OCI-LY3 (cell line): Measurements from ENCODE around the gene EMC9.

Experiments
- H2AFZ ChIP-seq: fragments of 200-600, 300-600 bp; shearing (Covaris generic); 2 replicates; pipeline ENCODE4 v1.6.0; 2014; ENCODE audit warnings: antibody characterized with exemption, low read depth, low read length
- H3K27ac ChIP-seq: fragments of 200-600, 300-600 bp; sonication (generic); 2 replicates; pipeline ENCODE4 v1.5.1; 2014; ENCODE audit warnings: mild to moderate bottlenecking, low read length, moderate library complexity, mixed read lengths
- H3K27me3 ChIP-seq: fragments of 200-600, 300-600 bp; sonication (generic); 2 replicates; pipeline ENCODE4 v1.6.1; 2014; ENCODE audit warnings: low read depth, low read length, mixed read lengths
- H3K36me3 ChIP-seq: fragments of 200-600, 300-600 bp; sonication (generic); replicated peaks from 2 replicates; pipeline ENCODE3; 2014; ENCODE audit warnings: low read depth, low read length, mixed read lengths
- H3K4me1 ChIP-seq: fragments of 300-600, 200-600 bp; sonication (generic); 2 replicates; pipeline ENCODE4 v1.6.1; 2014; ENCODE audit warnings: low read length, mixed read lengths
- H3K4me2 ChIP-seq: fragments of 200-600, 300-600 bp; sonication (generic); 2 replicates; pipeline ENCODE4 v1.6.1; 2014; ENCODE audit warnings: low read length, mixed read lengths
- H3K4me3 ChIP-seq: fragments of 300-600, 200-600 bp; sonication (generic); 2 replicates; pipeline ENCODE4 v1.5.1; 2014; ENCODE audit warnings: antibody characterized with exemption, mild to moderate bottlenecking, low read length, moderate library complexity
- H3K79me2 ChIP-seq: fragments of 300-600, 200-600 bp; shearing (Covaris generic); 2 replicates; pipeline ENCODE4 v1.6.1; 2014; ENCODE audit warnings: mild to moderate bottlenecking, low read length, mixed read lengths
- H3K9ac ChIP-seq: fragments of 300-600, 200-600 bp; shearing (Covaris generic); 2 replicates; pipeline ENCODE4 v1.6.0; 2014; ENCODE audit warnings: mild to moderate bottlenecking, low read length, moderate library complexity
- H3K9me3 ChIP-seq: fragments of 200-600, 300-600 bp; shearing (Covaris generic); 2 replicates; pipeline ENCODE4 v1.6.1; 2014; ENCODE audit warnings: low read length, mixed read lengths; ENCODE audit not compliant: insufficient read depth
- H4K20me1 ChIP-seq: fragments of 200-600, 300-600 bp; sonication (generic); 2 replicates; pipeline ENCODE4 v1.6.1; 2016; ENCODE audit warnings: low read length, mixed read lengths; ENCODE audit not compliant: insufficient read depth
- EZH2phosphoT487 ChIP-seq: fragments of 200-600 bp; shearing (Covaris generic); IDR thresholded peaks from 2 replicates; pipeline ENCODE4 v1.6.1; 2018; ENCODE audit warnings: antibody characterized with exemption, mixed run types, low read depth
- TF ChIP-seq, protein P1 (sequence below): fragments of 200-600, 300-600 bp; sonication (generic); IDR thresholded peaks from 2 replicates; pipeline ENCODE4 v1.5.1; 2014; ENCODE audit warnings: antibody characterized with exemption, low read length, low read depth

The EMC9 gene

DNA sequence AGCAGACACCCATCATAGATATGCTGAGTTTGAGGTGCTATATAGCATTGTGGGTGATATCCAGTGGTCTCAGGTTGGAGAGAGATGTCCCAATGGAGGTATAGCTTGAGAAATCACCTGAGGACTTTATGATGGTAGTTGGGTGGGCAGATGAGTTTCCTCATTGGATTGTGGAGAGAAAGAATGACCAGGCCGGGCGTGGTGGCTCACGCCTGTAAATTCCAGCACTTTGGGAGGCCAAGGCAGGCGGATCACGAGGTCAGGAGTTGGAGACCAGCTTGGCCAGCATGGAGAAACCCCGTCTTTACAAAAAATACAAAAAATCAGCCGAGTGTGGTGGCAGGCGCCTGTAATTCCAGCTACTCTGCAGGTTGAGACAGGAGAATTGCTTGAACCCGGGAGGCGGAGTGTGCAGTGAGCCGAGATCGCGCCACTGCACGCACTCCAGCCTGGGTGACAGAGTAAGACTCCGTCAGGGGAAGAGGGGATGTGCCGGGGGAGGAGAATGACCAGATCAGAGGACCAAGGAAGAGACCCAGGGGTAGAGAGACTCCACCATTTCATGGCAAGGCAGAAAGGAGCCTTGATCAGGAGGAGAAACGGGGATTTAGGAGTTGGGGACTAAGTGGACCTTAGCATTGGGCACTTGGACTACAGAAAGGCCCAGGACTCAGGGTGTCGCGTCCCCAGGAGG is 48.0 kb downstream of the EMC9 start:
- Histone ChIP-seq H3K9ac (peak overlapping the region; percentile 100), H4K20me1 (no peaks in the 10 kb centered on the region), H2AFZ (no peak overlapping the region), H3K27ac (peak overlapping the region; percentile 40), H3K4me1 (peaks cover 22% of the 10 kb centered on the region), H3K27me3 (no peaks in the 10 kb centered on the region), H3K9me3 (no peaks in the 10 kb centered on the region), H3K79me2 (peaks cover 17% of the 10 kb centered on the region), H3K4me2 (peak overlapping the region; percentile 97), H3K36me3 (peaks cover 13% of the 10 kb centered on the region), H3K4me3 (peak overlapping the region; percentile 93)
- TF ChIP-seq, protein P1, sequence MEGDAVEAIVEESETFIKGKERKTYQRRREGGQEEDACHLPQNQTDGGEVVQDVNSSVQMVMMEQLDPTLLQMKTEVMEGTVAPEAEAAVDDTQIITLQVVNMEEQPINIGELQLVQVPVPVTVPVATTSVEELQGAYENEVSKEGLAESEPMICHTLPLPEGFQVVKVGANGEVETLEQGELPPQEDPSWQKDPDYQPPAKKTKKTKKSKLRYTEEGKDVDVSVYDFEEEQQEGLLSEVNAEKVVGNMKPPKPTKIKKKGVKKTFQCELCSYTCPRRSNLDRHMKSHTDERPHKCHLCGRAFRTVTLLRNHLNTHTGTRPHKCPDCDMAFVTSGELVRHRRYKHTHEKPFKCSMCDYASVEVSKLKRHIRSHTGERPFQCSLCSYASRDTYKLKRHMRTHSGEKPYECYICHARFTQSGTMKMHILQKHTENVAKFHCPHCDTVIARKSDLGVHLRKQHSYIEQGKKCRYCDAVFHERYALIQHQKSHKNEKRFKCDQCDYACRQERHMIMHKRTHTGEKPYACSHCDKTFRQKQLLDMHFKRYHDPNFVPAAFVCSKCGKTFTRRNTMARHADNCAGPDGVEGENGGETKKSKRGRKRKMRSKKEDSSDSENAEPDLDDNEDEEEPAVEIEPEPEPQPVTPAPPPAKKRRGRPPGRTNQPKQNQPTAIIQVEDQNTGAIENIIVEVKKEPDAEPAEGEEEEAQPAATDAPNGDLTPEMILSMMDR = no peak
- TF ChIP-seq EZH2phosphoT487 = no peak

DNA sequence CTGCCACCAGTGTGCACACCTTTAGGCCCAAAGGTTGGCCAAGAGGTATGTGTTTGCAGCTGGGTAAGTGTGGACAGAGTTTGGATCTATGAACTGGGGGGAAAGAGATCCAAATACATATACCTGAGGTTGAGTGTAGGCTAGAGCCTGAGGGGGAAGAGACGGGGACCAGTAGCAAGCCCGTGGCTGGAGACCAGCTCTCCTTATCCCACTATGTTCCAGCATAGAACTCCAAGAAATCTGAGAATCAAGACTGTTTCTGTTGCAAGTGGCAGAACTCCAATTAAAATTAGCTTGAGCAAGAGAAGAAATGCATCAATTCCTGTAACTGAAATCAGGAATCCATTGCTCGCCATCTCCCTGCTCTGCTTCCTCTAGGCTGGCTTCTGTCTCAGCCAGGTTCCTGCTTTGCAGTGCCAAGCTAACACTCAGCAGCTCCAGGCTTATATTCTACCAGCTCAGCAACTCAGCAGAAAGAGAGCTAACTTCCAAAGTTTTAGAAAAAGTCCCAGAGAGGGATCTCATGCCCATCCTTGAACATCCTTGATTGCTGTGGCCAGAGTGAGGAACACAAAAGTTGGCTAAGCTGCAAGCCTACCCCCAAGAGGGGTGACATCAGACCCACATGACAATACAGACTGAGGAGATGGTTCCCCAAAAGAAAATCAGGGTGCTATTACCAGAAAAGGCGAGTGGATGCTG is 48.7 kb downstream of the EMC9 start:
- Histone ChIP-seq H3K4me1 (peaks cover 22% of the 10 kb centered on the region), H3K9me3 (no peaks in the 10 kb centered on the region), H3K4me2 (no peak overlapping the region), H3K4me3 (no peak overlapping the region), H2AFZ (no peak overlapping the region), H3K9ac (no peak overlapping the region), H3K79me2 (peaks cover 17% of the 10 kb centered on the region), H3K27me3 (no peaks in the 10 kb centered on the region), H3K36me3 (peaks cover 7% of the 10 kb centered on the region), H4K20me1 (no peaks in the 10 kb centered on the region), H3K27ac (no peak overlapping the region)
- TF ChIP-seq, protein P1 = no peak
- TF ChIP-seq EZH2phosphoT487 = no peak

DNA sequence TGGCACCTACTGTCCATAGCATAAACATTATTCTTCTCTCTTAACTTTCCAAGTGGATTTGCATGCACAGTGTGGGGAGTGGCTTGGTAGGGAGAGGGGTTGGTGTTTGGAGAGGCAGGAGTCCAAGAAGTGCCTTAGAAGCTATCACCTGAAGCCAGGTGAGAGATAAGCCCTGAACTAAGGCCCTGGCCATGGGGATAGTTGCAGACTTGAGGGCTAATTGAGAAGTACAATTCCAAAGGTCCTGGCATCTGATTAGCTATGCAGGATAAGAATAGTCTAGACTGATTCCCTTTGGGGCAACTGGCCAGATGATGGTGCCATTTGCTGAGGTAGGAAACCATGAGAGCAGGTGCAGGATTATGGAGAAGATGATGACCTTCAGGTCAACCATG is 49.3 kb downstream of the EMC9 start:
- Histone ChIP-seq H3K4me1 (peaks cover 22% of the 10 kb centered on the region), H3K9me3 (no peaks in the 10 kb centered on the region), H2AFZ (no peak overlapping the region), H3K79me2 (peaks cover 17% of the 10 kb centered on the region), H3K9ac (no peak overlapping the region), H4K20me1 (no peaks in the 10 kb centered on the region), H3K4me3 (no peak overlapping the region), H3K27me3 (no peaks in the 10 kb centered on the region), H3K4me2 (no peak overlapping the region), H3K36me3 (peaks cover 7% of the 10 kb centered on the region), H3K27ac (no peak overlapping the region)
- TF ChIP-seq EZH2phosphoT487 = no peak
- TF ChIP-seq, protein P1 = no peak

DNA sequence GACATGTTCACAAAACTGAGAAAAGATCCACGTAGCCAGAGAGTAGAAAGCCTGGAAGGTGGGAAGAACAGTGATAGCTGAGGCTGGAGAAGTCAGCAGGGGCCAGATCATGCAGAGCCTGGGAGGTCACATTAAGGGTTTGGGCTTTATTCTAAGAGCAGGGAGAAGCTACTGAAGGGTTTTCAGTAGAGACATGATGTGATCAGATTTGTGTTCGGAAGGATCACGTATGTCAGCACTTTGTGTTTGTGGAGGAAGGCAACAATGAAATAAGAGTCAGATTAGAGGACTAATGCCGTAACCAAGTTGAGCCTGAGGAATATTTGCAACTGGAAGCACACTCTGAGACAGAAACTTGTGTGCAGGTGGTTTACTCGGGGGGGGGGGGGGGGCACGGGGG is 51.5 kb downstream of the EMC9 start:
- no peak overlapping the region for H3K4me2 ChIP-seq
- H4K20me1 ChIP-seq = no peaks in the 10 kb centered on the region
- H3K4me1 ChIP-seq = peaks cover 14% of the 10 kb centered on the region
- H3K36me3 ChIP-seq = no peaks in the 10 kb centered on the region
- no peak overlapping the region for H3K4me3 ChIP-seq
- no peak overlapping the region for H3K9ac ChIP-seq
- no peaks in the 10 kb centered on the region for H3K9me3 ChIP-seq
- no peak for TF ChIP-seq EZH2phosphoT487
- TF ChIP-seq, protein P1 = no peak
- H2AFZ ChIP-seq = no peak overlapping the region
- peaks cover 7% of the 10 kb centered on the region for H3K79me2 ChIP-seq
- H3K27me3 ChIP-seq = no peaks in the 10 kb centered on the region
- H3K27ac ChIP-seq = no peak overlapping the region
